MCF 10A (cell line): ENCODE results near the gene CD248. TPM values are rescaled to one million over a fixed set of nuclear protein-coding genes. Genes with fewer than 3 reads are reported as not detected.

Experiments used
- BruUV-seq: library from RNA; stranded (reverse); fragments of 400-500 nt; replicated peaks from 2 replicates; lab custom pipeline; 2021; lab: Mats Ljungman, UMichigan
- CTCF ChIA-PET: fragments of 300-600 bp; sonication (Branson Sonifier 250); formaldehyde crosslinking; extraction: SDS; loops from one replicate; lab custom pipeline; 2021; ENCODE audit warnings: antibody characterized with exemption, inconsistent platforms; lab: Yijun Ruan, JAX
- POLR2A ChIA-PET: fragments of 300-600, 350-650 bp; sonication (Branson Sonifier 250); formaldehyde crosslinking; extraction: SDS; loops from one replicate; lab custom pipeline; 2020; ENCODE audit warnings: antibody characterized with exemption, inconsistent platforms; lab: Yijun Ruan, JAX
- DNase-seq: peaks from one replicate; pipeline ENCODE4 v3.0.0-alpha.2; 2018; ENCODE audit not compliant: unreplicated experiment
- H3K27ac Mint-ChIP-seq: one replicate; pipeline ENCODE4 v1.8.0; 2022; ENCODE audit warnings: mild to moderate bottlenecking, low read depth, mixed read lengths; ENCODE audit not compliant: unreplicated experiment
- H3K27me3 Mint-ChIP-seq: one replicate; pipeline ENCODE4 v1.8.0; 2022; ENCODE audit warnings: mixed read lengths; ENCODE audit not compliant: insufficient read depth, unreplicated experiment
- H3K36me3 Mint-ChIP-seq: one replicate; pipeline ENCODE4 v1.8.0; 2022; ENCODE audit warnings: mild to moderate bottlenecking, moderate library complexity, mixed read lengths; ENCODE audit not compliant: insufficient read depth, unreplicated experiment
- H3K4me1 Mint-ChIP-seq: one replicate; pipeline ENCODE4 v1.8.0; 2022; ENCODE audit warnings: mixed read lengths; ENCODE audit not compliant: insufficient read depth, unreplicated experiment
- H3K4me3 Mint-ChIP-seq: one replicate; pipeline ENCODE4 v1.8.0; 2022; ENCODE audit warnings: mild to moderate bottlenecking, moderate library complexity, mixed read lengths; ENCODE audit not compliant: unreplicated experiment
- H3K9me3 Mint-ChIP-seq: one replicate; pipeline ENCODE4 v1.8.0; 2022; ENCODE audit warnings: mixed read lengths; ENCODE audit not compliant: unreplicated experiment
- intact Hi-C: fragments of 100-400 bp; cut with micrococcal nuclease; formaldehyde crosslinking; loops from 2 replicates; pipeline ENCODE4 v1.14.1; 2022
- total RNA-seq: library from RNA; stranded (reverse); gene quantifications from 2 replicates; pipeline ENCODE4 v1.2.3, GENCODE V29; 2022
- TF ChIP-seq, protein P1 (sequence below): fragments of 200-600 bp; IDR thresholded peaks from one replicate; pipeline ENCODE4 v1.8.0; 2022; ENCODE audit warnings: antibody characterized with exemption, mild to moderate bottlenecking; ENCODE audit not compliant: unreplicated experiment

Gene CD248
- total RNA-seq, 1 experiment from 2014 or later: not detected

DNA sequence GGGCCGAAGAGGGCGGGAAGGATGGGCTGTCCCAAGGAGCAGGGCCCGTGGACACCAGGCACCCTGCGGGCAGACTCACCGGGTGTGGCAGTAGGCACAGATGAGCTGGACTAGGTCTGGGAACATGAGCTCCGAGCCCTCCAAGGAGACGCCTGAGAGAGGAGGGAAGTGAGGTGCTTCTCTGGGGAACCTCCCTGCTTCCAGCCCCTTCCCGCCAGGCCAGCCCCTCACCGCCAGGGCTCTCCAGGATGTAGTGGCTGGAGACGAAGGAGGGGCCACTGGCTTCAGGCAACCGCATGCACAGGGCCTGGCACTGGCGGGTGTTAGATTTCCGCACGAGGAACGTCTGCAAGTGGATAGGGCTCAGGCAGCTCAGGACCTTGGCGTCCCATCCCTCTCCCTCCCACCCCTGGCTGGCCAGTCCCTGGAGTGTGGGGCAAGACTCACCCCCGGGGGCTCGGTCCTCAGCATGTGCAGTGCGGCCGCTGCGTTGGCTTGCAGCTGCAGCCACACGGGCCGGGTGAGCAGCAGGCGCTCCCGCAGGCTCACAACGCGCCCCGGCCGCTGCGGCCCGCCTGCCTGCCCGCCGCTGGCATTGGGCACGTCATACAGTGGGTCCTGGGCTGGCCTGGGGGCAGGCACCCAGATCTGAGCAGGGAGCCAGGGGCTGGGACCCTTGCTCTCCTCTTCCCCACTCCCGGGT, 18.8 kb upstream of the CD248 start:
- POLR2A ChIA-PET: interaction anchor here (0.6 to 4.1 kb wide), 18 partner anchors 9 to 724 kb away, joined by 3 to 73 read pairs (median 5); partner anchors contain the start of genes B4GAT1, BRMS1, CD248 and SF3B2
- CTCF ChIA-PET: interaction anchor here (0.5 to 6.0 kb wide), 11 partner anchors 10 to 322 kb away, joined by 3 to 48 read pairs (median 4); partner anchors contain the start of gene BRMS1
- no peaks in the 10 kb centered on the region for H3K27me3 Mint-ChIP-seq
- TSS peak; percentile 26 for BruUV-seq
- peaks cover 28% of the 10 kb centered on the region for H3K4me1 Mint-ChIP-seq
- DNase-seq: peak; percentile 61
- peaks cover 62% of the 10 kb centered on the region for H3K36me3 Mint-ChIP-seq
- H3K27ac Mint-ChIP-seq: peak overlapping the region; percentile 95
- no peaks in the 10 kb centered on the region for H3K9me3 Mint-ChIP-seq
- H3K4me3 Mint-ChIP-seq: peak overlapping the region; percentile 89
- TF ChIP-seq, protein P1, sequence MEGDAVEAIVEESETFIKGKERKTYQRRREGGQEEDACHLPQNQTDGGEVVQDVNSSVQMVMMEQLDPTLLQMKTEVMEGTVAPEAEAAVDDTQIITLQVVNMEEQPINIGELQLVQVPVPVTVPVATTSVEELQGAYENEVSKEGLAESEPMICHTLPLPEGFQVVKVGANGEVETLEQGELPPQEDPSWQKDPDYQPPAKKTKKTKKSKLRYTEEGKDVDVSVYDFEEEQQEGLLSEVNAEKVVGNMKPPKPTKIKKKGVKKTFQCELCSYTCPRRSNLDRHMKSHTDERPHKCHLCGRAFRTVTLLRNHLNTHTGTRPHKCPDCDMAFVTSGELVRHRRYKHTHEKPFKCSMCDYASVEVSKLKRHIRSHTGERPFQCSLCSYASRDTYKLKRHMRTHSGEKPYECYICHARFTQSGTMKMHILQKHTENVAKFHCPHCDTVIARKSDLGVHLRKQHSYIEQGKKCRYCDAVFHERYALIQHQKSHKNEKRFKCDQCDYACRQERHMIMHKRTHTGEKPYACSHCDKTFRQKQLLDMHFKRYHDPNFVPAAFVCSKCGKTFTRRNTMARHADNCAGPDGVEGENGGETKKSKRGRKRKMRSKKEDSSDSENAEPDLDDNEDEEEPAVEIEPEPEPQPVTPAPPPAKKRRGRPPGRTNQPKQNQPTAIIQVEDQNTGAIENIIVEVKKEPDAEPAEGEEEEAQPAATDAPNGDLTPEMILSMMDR: no peak
- intact Hi-C loops: loop anchor here (1.0 kb wide), 2 partner anchors 7 to 23 kb away; no protein-coding TSS in a partner anchor

DNA sequence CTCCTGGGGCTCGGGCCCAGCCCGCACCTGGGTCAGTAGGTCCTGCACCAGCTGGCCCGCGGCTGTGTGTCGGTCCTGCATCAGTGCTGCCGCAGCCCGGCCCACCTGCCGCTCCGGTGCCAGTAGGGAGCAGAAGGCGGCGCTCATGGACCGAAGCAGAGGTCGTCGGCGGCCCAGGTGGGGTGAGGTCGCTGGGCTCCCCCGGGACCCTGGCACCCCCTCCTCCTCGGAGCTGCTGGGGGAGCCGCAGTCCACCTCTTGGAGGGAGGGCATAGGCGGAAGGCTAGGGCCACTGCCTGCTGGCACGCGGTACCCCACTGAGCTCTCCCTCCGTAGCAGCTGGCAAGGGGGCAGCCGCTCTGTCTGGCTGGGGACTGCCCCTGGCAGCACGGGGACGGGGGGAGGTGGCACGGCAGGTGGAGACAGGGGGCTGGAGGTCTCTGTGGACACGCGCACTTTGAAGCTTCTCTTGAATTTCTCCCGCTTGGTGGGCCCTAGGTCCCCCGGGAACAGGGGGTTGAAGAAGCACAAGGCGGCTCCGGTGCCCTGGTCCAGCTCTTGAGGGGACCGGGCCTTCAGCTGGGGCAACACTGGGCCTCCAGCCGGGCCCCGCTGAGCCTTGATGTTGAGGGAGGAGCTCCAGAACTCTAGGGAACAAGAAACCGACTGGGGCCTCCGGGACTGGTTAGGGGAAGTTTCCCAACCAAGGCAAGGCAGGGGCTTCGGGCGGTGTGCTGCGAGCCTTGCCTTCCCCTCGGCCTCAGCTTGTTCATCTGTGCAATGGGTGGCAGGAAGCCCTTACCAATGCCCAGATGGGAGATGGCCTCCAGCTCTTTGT, 18.0 kb upstream of the CD248 start:
- H3K4me3 Mint-ChIP-seq: peak overlapping the region; percentile 89
- BruUV-seq: no TSS peak
- H3K36me3 Mint-ChIP-seq: peaks cover 57% of the 10 kb centered on the region
- TF ChIP-seq, protein P1: no peak
- peak overlapping the region; percentile 84 for H3K27ac Mint-ChIP-seq
- H3K9me3 Mint-ChIP-seq: no peaks in the 10 kb centered on the region
- H3K27me3 Mint-ChIP-seq: no peaks in the 10 kb centered on the region
- DNase-seq: no peak
- CTCF ChIA-PET: interaction anchor here (0.6 to 6.0 kb wide), 9 partner anchors 10 to 97 kb away, joined by 3 to 48 read pairs (median 4); partner anchors contain the start of gene BRMS1
- intact Hi-C loops: no loop called here
- POLR2A ChIA-PET: interaction anchor here (0.9 to 4.1 kb wide), 9 partner anchors 8 to 55 kb away, joined by 3 to 73 read pairs (median 7); partner anchors contain the start of genes B4GAT1, BRMS1, CD248 and YIF1A
- peaks cover 34% of the 10 kb centered on the region for H3K4me1 Mint-ChIP-seq

DNA sequence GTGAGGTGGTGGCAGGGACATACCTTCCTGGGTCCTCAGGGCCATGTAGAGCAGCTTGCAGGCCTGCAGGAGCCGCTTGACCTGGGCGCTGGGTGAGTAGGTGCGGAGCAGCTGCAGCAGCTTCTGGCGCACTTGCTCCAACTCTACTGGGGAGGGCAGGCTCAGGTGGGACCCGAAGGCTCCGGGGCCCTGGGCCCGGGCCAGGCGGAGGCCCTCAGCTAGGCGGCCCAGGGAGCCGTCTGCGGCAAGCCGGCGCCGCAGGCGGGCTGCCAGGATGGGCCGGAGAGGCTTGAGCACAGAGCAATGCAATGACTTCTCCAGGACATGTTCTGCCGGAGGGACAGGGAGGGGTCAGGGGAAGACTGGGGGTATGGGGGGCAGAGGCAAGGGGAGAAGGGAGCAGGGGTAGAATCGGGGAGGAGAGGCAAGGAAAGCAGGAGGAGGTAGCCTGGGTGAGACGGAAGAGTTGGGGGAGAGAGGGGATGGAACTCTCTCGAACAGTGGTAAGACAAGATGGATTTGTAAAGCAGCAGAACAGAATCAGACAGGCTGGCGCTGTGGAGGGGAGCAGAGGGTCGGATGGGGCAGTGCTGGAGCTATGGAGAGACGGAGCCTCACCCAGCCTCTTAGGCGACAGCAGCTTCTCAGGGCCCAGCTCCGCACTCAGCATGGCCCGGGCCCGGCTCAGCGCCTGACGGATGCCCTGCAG, 17.2 kb upstream of the CD248 start:
- CTCF ChIA-PET: interaction anchor here (0.7 to 6.0 kb wide), 4 partner anchors 11 to 96 kb away, joined by 3 to 48 read pairs (median 12); partner anchors contain the start of gene BRMS1
- Mint-ChIP-seq H3K27ac (no peak overlapping the region), H3K9me3 (no peaks in the 10 kb centered on the region), H3K27me3 (no peaks in the 10 kb centered on the region), H3K36me3 (peaks cover 54% of the 10 kb centered on the region), H3K4me1 (peaks cover 29% of the 10 kb centered on the region), H3K4me3 (peak overlapping the region; percentile 89)
- BruUV-seq: no TSS peak
- POLR2A ChIA-PET: interaction anchor here (0.6 to 4.1 kb wide), 5 partner anchors 7 to 199 kb away, joined by 3 to 73 read pairs (median 4); partner anchors contain the start of genes B4GAT1 and BRMS1
- TF ChIP-seq, protein P1: no peak
- intact Hi-C loops: no loop called here
- DNase-seq: no peak
